ENCODE data around the gene P2RX4. TPM values are rescaled to one million over a fixed set of nuclear protein-coding genes. Genes with fewer than 3 reads are reported as not detected.

The P2RX4 gene
- total RNA-seq, 6 donors from 2014 or later, result 62.7 to 98.5 (median 79.5) TPM

DNA sequence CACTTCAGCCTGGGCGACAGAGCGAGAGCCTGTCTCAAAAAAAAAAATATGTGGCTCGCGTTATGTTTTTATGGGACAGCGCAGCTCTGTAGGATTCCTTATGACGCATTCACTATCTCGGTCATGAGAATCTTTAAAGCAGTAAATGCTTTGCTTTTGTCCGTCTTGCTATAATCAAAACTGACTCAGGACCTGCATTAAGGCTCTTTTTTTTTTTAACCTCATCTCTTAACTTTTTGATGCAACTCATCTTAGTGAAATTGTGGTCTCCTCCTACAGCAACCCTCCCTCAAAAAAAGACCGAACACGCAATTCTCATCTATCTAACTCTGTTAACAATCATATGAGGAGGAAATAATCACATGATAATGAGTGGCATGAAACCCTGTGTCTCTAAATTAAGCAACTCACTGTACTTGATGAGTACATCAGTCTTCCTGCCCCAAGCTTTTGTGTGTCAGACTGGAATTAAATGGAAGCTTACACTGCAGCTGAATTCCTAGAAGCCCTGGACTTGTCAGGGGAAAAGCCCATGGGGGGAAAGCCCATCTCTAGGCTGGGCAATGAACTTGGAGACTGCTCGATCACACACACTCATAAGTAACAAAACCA, 4.3 kb downstream of the P2RX4 start:
- ATAC-seq (ENCODE audit: low FRiP score in 2 of 2), result peak in 1 of 2 donors; percentile 24
- Histone ChIP-seq H3K27me3 (no peaks in the 10 kb centered on the region), H3K9me3 (no peaks in the 10 kb centered on the region), H3K4me1 (peaks cover 15 to 34% (median 28%) of the 10 kb centered on the region in 4 donors), H3K4me3 (no peak overlapping the region), H3K27ac (peak overlapping the region; percentile 50 to 81 (median 70)), H3K36me3 (peaks cover 0 to 26% (median 5%) of the 10 kb centered on the region in 4 donors)
- DNase-seq, result no peak
- TF ChIP-seq, protein P1, sequence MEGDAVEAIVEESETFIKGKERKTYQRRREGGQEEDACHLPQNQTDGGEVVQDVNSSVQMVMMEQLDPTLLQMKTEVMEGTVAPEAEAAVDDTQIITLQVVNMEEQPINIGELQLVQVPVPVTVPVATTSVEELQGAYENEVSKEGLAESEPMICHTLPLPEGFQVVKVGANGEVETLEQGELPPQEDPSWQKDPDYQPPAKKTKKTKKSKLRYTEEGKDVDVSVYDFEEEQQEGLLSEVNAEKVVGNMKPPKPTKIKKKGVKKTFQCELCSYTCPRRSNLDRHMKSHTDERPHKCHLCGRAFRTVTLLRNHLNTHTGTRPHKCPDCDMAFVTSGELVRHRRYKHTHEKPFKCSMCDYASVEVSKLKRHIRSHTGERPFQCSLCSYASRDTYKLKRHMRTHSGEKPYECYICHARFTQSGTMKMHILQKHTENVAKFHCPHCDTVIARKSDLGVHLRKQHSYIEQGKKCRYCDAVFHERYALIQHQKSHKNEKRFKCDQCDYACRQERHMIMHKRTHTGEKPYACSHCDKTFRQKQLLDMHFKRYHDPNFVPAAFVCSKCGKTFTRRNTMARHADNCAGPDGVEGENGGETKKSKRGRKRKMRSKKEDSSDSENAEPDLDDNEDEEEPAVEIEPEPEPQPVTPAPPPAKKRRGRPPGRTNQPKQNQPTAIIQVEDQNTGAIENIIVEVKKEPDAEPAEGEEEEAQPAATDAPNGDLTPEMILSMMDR (IDR thresholded peaks at IDR 0.05), result no peak
- TF ChIP-seq POLR2A (IDR thresholded peaks at IDR 0.05), result peak in 1 of 4 donors; percentile 13
- peak in 2 of 4 donors; percentile 11 to 50 for TF ChIP-seq EP300 (IDR thresholded peaks at IDR 0.05)
- 74 to 84% methylated on average over 10 to 11 of the region's 11 CpGs for WGBS, 2 donors

DNA sequence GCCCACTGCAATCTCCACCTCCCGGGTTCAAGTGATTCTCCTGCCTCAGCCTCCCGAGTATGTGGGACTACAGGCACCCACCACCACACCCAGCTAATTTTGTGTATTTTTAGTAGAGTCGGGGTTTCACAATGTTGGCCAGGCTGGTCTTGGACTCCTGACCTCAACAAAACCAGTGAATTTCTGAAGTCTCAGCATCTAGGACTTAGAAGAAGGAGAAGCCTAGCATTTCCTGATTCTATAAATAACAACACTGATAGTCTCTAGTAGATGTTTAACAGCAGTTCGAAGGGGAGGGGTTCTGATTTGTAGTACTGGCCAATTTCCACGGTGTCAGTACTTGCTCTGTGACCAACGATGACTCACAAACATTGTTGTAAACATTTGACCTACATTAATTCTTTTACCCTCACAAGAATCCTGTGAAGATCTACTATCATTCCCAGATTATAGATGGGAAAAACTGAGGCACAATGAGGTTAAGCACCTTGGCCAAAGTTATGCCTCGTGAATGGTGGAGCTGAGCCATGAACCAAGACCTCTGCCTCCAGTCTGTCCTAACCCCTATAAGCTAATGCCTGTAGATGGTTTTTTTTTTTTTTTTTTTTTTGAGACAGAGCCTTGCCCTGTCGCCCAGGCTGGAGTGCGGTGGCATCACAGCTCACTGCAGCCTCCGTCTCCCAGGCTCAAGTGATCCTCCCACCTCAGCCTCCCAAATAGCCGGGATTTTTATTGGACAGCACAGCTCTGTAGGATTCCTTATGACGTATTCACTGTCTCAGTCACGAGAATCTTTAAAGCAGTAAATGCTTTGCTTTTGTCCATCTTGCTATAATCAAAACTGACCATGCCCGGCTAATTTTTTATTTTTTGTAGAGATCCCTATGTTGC, 5.2 kb downstream of the P2RX4 start:
- DNase-seq (no peak), ATAC-seq (ENCODE audit: low FRiP score in 2 of 2) (peak; percentile 76 to 80)
- Histone ChIP-seq H3K4me3 (no peak overlapping the region), H3K27ac (peak overlapping the region; percentile 50 to 81 (median 70)), H3K27me3 (no peaks in the 10 kb centered on the region), H3K36me3 (peaks cover 0 to 26% (median 5%) of the 10 kb centered on the region in 4 donors), H3K9me3 (no peaks in the 10 kb centered on the region), H3K4me1 (peaks cover 15 to 34% (median 26%) of the 10 kb centered on the region in 4 donors)
- 60 to 67% methylated on average over 11 to 14 of the region's 14 CpGs for WGBS, 2 donors
- TF ChIP-seq POLR2AphosphoS5 (IDR thresholded peaks at IDR 0.05), result peak in 1 of 2 donors; percentile 44
- TF ChIP-seq POLR2A (IDR thresholded peaks at IDR 0.05), result no peak

DNA sequence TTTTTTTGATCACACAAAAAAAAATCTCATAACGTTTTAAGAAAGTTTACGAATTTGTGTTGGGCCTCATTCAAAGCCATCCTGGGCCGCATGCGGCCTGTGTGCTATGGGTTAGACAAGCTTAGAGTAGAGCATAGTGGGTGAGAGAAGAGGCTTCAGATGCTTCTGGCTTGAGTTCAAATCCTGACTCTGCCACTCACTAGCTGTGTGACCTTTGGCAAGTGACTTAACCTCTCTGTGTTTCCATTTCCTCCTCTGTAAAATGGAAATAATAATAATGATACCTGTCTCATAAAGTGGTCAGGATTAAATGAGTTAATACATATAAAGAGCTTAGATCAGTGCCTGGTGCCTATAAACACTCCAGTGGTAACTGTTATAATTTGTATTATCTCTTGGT, 6.2 kb downstream of the P2RX4 start:
- Histone ChIP-seq H3K27ac (no peak overlapping the region), H3K4me3 (no peak overlapping the region), H3K9me3 (no peaks in the 10 kb centered on the region), H3K4me1 (peaks cover 15 to 25% (median 21%) of the 10 kb centered on the region in 4 donors), H3K36me3 (peaks cover 0 to 32% (median 5%) of the 10 kb centered on the region in 4 donors), H3K27me3 (no peaks in the 10 kb centered on the region)
- no peak for DNase-seq
- no peak for ATAC-seq (ENCODE audit: low FRiP score in 2 of 2)
- 95 to 96% methylated on average over 4 of the region's 4 CpGs for WGBS, 2 donors
- TF ChIP-seq EP300 (IDR thresholded peaks at IDR 0.05), result no peak
- no peak for TF ChIP-seq POLR2A (IDR thresholded peaks at IDR 0.05)
- TF ChIP-seq, protein P1 (IDR thresholded peaks at IDR 0.05), result no peak
- TF ChIP-seq POLR2AphosphoS5 (IDR thresholded peaks at IDR 0.05), result no peak

DNA sequence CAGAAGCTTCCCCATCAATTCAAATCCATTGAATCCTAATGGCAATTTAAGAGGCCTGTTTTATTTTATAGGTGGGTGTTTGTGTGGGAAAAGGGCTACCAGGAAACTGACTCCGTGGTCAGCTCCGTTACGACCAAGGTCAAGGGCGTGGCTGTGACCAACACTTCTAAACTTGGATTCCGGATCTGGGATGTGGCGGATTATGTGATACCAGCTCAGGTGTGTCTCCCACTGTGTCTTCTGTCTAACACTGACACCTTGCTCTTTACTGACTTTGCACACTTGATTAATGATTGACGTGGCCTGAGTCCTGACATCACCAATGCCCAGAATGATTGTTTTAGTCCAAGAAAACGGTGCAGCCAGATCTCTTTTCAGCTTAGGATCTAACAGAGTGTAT, 7.1 kb downstream of the P2RX4 start:
- Histone ChIP-seq H3K36me3 (peaks cover 0 to 42% (median 7%) of the 10 kb centered on the region in 4 donors), H3K9me3 (no peaks in the 10 kb centered on the region), H3K4me3 (no peak overlapping the region), H3K27me3 (no peaks in the 10 kb centered on the region), H3K27ac (no peak overlapping the region), H3K4me1 (peaks cover 11 to 20% (median 16%) of the 10 kb centered on the region in 4 donors)
- ATAC-seq (ENCODE audit: low FRiP score in 2 of 2), result no peak
- DNase-seq, result no peak
- TF ChIP-seq, protein P1 (IDR thresholded peaks at IDR 0.05), result no peak
- TF ChIP-seq POLR2A (IDR thresholded peaks at IDR 0.05) (no peak), EP300 (IDR thresholded peaks at IDR 0.05) (no peak), POLR2AphosphoS5 (IDR thresholded peaks at IDR 0.05) (no peak)
- WGBS, 2 donors, result 74 to 85% methylated on average over 8 of the region's 8 CpGs

DNA sequence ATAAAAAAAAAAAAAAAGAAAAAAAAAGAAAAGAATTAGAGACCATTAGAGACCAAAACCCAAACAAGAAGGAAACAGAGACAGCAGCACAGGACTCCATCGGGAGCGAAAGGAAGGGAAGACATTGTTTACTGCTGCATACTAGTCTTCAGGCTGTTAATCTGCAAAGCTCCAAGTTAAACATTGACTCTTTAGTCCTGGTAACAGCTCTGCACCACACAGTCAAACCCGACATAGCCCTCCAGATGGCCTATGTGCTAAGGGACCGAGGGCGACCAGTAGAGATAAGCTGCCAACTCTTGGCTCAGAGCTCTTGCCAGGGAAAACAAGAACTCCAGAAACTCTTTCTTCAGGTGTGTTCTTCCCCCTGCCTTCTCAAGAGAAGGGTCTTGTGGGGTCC, 7.8 kb downstream of the P2RX4 start:
- H3K4me3 ChIP-seq, result no peak overlapping the region
- ATAC-seq (ENCODE audit: low FRiP score in 2 of 2) (no peak), DNase-seq (no peak)
- H3K4me1 ChIP-seq, result peaks cover 11 to 20% (median 16%) of the 10 kb centered on the region in 4 donors
- peaks cover 0 to 49% (median 9%) of the 10 kb centered on the region in 4 donors for H3K36me3 ChIP-seq
- TF ChIP-seq POLR2AphosphoS5 (IDR thresholded peaks at IDR 0.05), result no peak
- no peak for TF ChIP-seq EP300 (IDR thresholded peaks at IDR 0.05)
- TF ChIP-seq POLR2A (IDR thresholded peaks at IDR 0.05), result no peak
- TF ChIP-seq, protein P1 (IDR thresholded peaks at IDR 0.05), result no peak
- no peak overlapping the region for H3K27ac ChIP-seq
- H3K27me3 ChIP-seq, result no peaks in the 10 kb centered on the region
- no peaks in the 10 kb centered on the region for H3K9me3 ChIP-seq
- WGBS, 2 donors, result 81 to 89% methylated on average over 5 of the region's 5 CpGs

All from upper lobe of left lung (tissue), 6 donors.